Hair follicle dermal papilla cell (primary cell): ENCODE data around the gene KBTBD2. TPM values are rescaled to one million over a fixed set of nuclear protein-coding genes. Genes with fewer than 3 reads are reported as not detected.

ENCODE experiments used
- total RNA-seq: library from RNA; depleted of rRNA; stranded (reverse); fragments of >200 nt; gene quantifications from 2 replicates; pipeline ENCODE4 v1.2.3, GENCODE V29; 2012

The KBTBD2 gene
- total RNA-seq: 44.0 and 56.8 TPM in 2 replicates

DNA sequence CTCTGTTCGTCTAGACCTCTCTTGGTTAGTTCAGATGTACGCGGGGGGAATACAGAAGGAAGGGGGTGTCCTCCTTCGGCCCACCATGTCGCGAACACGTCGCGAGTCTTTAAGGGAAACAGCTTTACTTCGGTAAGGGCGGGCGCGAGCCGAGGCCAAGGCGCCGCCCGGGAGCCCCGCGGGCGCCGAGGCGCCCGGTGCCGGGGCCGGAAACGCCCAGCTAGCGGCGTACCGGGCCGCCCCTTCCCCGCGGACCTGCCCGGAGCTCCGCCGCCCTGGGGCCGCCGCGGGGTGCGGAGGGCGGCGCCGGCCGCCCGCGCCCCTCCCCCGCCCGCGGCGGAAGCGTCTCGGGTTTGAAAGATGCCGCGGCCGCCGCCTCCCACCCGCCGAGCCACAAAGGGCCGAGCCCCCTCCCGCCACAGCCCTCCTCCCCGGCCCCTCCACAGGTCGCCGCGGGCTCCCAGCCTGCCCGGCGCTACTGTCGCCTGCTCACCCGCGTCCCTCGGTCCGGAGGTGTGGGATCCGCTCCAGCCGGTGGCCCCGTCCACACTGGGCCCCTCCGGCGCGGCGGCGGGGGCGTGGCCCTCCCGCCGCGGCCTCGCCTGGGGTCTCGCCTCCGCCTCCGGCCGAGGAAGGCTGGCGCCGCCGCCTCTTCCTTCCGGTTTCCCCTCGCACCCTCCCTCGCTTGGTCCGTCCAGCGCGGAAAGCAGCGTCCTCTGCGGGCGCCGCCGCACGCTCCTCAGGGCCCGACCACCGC is at the start of gene KBTBD2:
TSS of gene KBTBD2 (minus strand) at position 718 of the 757 bp plus-strand sequence. CDS start 12,156 bp downstream, outside the sequence.

Other genes starting within 250 kb of the KBTBD2 start
- 590 and 600 TPM in 2 replicates for gene FKBP9, start 65.7 kb upstream of the KBTBD2 start, total RNA-seq
- 21.1 and 23.0 TPM in 2 replicates for gene NT5C3A, start 171.0 kb upstream of the KBTBD2 start, total RNA-seq
- gene RP9, start 217.6 kb upstream of the KBTBD2 start, total RNA-seq: 5.6 and 8.3 TPM in 2 replicates
- 26.8 and 35.2 TPM in 2 replicates for gene BBS9, start 237.8 kb upstream of the KBTBD2 start, total RNA-seq